H9 (cell line): ENCODE measurements around the gene ARPC4. TPM values are rescaled to one million over a fixed set of nuclear protein-coding genes. Genes with fewer than 3 reads are reported as not detected.

Source experiments
- DNase-seq: peaks from one replicate; pipeline ENCODE4 v3.0.0-alpha.2; 2017
- H2AFZ ChIP-seq: one replicate; pipeline ENCODE4 v1.6.1; 2013; ENCODE audit warnings: mild to moderate bottlenecking, low read length, control low read depth, moderate library complexity
- H2AK5ac ChIP-seq: 2 replicates; pipeline ENCODE4 v1.6.1; 2013; ENCODE audit warnings: low read length, control low read depth, mixed read lengths; ENCODE audit not compliant: insufficient read length
- H2BK120ac ChIP-seq: one replicate; pipeline ENCODE4 v1.6.1; 2013; ENCODE audit warnings: low read depth, mild to moderate bottlenecking, low read length, control low read depth, inconsistent platforms; ENCODE audit not compliant: poor library complexity, severe bottlenecking
- H2BK12ac ChIP-seq: 2 replicates; pipeline ENCODE4 v1.6.1; 2013; ENCODE audit warnings: low read length, control low read depth, mixed read lengths, low read depth; ENCODE audit not compliant: insufficient read length
- H2BK15ac ChIP-seq: 2 replicates; pipeline ENCODE4 v1.6.1; 2013; ENCODE audit warnings: low read depth, low read length, control low read depth
- H2BK20ac ChIP-seq: one replicate; pipeline ENCODE4 v1.6.1; 2013; ENCODE audit warnings: low read depth, mild to moderate bottlenecking, low read length, control low read depth, inconsistent platforms; ENCODE audit not compliant: poor library complexity, severe bottlenecking
- H2BK5ac ChIP-seq: 2 replicates; pipeline ENCODE4 v1.6.1; 2013; ENCODE audit warnings: low read length, control low read depth, mixed read lengths; ENCODE audit not compliant: insufficient read length
- H3K14ac ChIP-seq: 2 replicates; pipeline ENCODE4 v1.6.1; 2013; ENCODE audit warnings: low read length, control low read depth; ENCODE audit not compliant: insufficient read depth
- H3K18ac ChIP-seq: 2 replicates; pipeline ENCODE4 v1.6.1; 2013; ENCODE audit warnings: low read depth, mild to moderate bottlenecking, mixed read lengths, low read length, control low read depth; ENCODE audit not compliant: insufficient read length
- H3K23ac ChIP-seq: 2 replicates; pipeline ENCODE4 v1.6.1; 2013; ENCODE audit warnings: low read length, control low read depth, mixed read lengths, low read depth; ENCODE audit not compliant: insufficient read length
- H3K23me2 ChIP-seq: 2 replicates; pipeline ENCODE4 v1.6.1; 2013; ENCODE audit warnings: low read depth, mild to moderate bottlenecking, mixed read lengths, low read length, control low read depth; ENCODE audit not compliant: insufficient read length, poor library complexity, severe bottlenecking
- H3K27ac ChIP-seq: 2 replicates; pipeline ENCODE4 v1.5.1; 2013; ENCODE audit warnings: low read length, control low read depth, mixed read lengths, low read depth; ENCODE audit not compliant: insufficient read length
- H3K27me3 ChIP-seq: 2 replicates; pipeline ENCODE4 v1.6.1; 2013; ENCODE audit warnings: low read length, control low read depth, inconsistent platforms; ENCODE audit not compliant: insufficient read depth
- H3K4ac ChIP-seq: 2 replicates; pipeline ENCODE4 v1.6.1; 2013; ENCODE audit warnings: low read depth, mild to moderate bottlenecking, control low read depth, inconsistent platforms, low read length, moderate library complexity
- H3K4me1 ChIP-seq: 2 replicates; pipeline ENCODE4 v1.6.1; 2013; ENCODE audit warnings: low read length, control low read depth, inconsistent platforms; ENCODE audit not compliant: insufficient read depth
- H3K4me2 ChIP-seq: 2 replicates; pipeline ENCODE4 v1.6.1; 2013; ENCODE audit warnings: low read length, control low read depth, mixed read lengths; ENCODE audit not compliant: insufficient read length, insufficient read depth
- H3K56ac ChIP-seq: 2 replicates; pipeline ENCODE4 v1.6.1; 2013; ENCODE audit warnings: low read depth, mild to moderate bottlenecking, mixed read lengths, low read length, control low read depth; ENCODE audit not compliant: insufficient read length
- H3K79me1 ChIP-seq: 2 replicates; pipeline ENCODE4 v1.6.1; 2013; ENCODE audit warnings: low read depth, mild to moderate bottlenecking, moderate library complexity, low read length, control low read depth, inconsistent platforms; ENCODE audit not compliant: insufficient read depth, poor library complexity, severe bottlenecking
- H3K79me2 ChIP-seq: 2 replicates; pipeline ENCODE4 v1.6.1; 2013; ENCODE audit warnings: low read length, control low read depth, inconsistent platforms; ENCODE audit not compliant: insufficient read depth
- H3K9ac ChIP-seq: 2 replicates; pipeline ENCODE4 v1.6.1; 2013; ENCODE audit warnings: low read length, control low read depth, mixed read lengths; ENCODE audit not compliant: insufficient read length; ENCODE audit errors: extremely low read depth
- H3K9me3 ChIP-seq: one replicate; pipeline ENCODE4 v1.6.1; 2013; ENCODE audit warnings: low read depth, low read length, inconsistent platforms; ENCODE audit not compliant: control insufficient read depth
- H3T11ph ChIP-seq: one replicate; pipeline ENCODE4 v1.6.1; 2013; ENCODE audit warnings: mild to moderate bottlenecking, low read length, control low read depth, inconsistent platforms
- H4K20me1 ChIP-seq: one replicate; pipeline ENCODE4 v1.6.1; 2013; ENCODE audit not compliant: control insufficient read depth, insufficient read length, insufficient read depth
- H4K5ac ChIP-seq: 2 replicates; pipeline ENCODE4 v1.6.1; 2013; ENCODE audit warnings: low read depth, mild to moderate bottlenecking, mixed read lengths, low read length, control low read depth; ENCODE audit not compliant: insufficient read length
- H4K8ac ChIP-seq: replicated peaks from 2 replicates; pipeline ENCODE4 v1.6.1; 2013; ENCODE audit warnings: low read length, control low read depth, mixed read lengths, low read depth; ENCODE audit not compliant: insufficient read length
- H4K91ac ChIP-seq: 2 replicates; pipeline ENCODE4 v1.6.1; 2013; ENCODE audit warnings: low read depth, mild to moderate bottlenecking, moderate library complexity, mixed read lengths, low read length, control low read depth; ENCODE audit not compliant: insufficient read length
- H3K27ac Mint-ChIP-seq, 3 experiments: 2 replicates in 2 of 3; 3 replicates in 1 of 3; pipeline ENCODE4 v1.8.0; 2020 to 2021; ENCODE audit warnings: mixed read lengths in 3 of 3, mild to moderate bottlenecking in 1 of 3, moderate library complexity in 1 of 3
- H3K27me3 Mint-ChIP-seq: 2 replicates; pipeline ENCODE4 v1.8.0; 2021; ENCODE audit warnings: low read depth, mild to moderate bottlenecking, moderate library complexity, mixed read lengths
- H3K36me3 Mint-ChIP-seq, 3 experiments: 2 replicates in 2 of 3; 3 replicates in 1 of 3; pipeline ENCODE4 v1.8.0; 2020 to 2021; ENCODE audit warnings: low read depth in 3 of 3, mixed read lengths in 3 of 3; ENCODE audit not compliant: insufficient read depth in 1 of 3
- H3K4me1 Mint-ChIP-seq, 2 experiments: 2 replicates each; pipeline ENCODE4 v1.8.0; 2020; ENCODE audit warnings: mixed read lengths in 2 of 2
- H3K4me3 Mint-ChIP-seq, 2 experiments: 2 replicates in 1 of 2; 3 replicates in 1 of 2; pipeline ENCODE4 v1.8.0; 2020 to 2021; ENCODE audit warnings: mild to moderate bottlenecking in 2 of 2, mixed read lengths in 2 of 2, moderate library complexity in 1 of 2
- H3K9me3 Mint-ChIP-seq, 2 experiments: 2 replicates in 1 of 2; 3 replicates in 1 of 2; pipeline ENCODE4 v1.8.0; 2020; ENCODE audit warnings: mild to moderate bottlenecking in 2 of 2, mixed read lengths in 2 of 2, moderate library complexity in 1 of 2
- WGBS: extraction: QIAGEN DNeasy Blood & Tissue Kit; methylation state at CpG from one replicate; pipeline ENCODE4 v1.1.7; 2013; ENCODE audit warnings: missing lambda C conversion rate, low lambda C conversion rate, mixed read lengths; ENCODE audit not compliant: insufficient read length; ENCODE audit errors: extremely low coverage; 5-methylcytosine and 5-hydroxymethylcytosine counted together
- total RNA-seq: library from RNA; stranded (reverse); gene quantifications from 2 replicates; pipeline ENCODE4 v1.2.1, GENCODE V29; 2021
- TF ChIP-seq, protein P1 (sequence below): fragments of 200-600 bp; sonication (generic); conservative IDR thresholded peaks from 3 replicates; pipeline ENCODE4 v1.8.0; 2021; ENCODE audit warnings: antibody characterized with exemption, mild to moderate bottlenecking

ARPC4 gene
- total RNA-seq, 1 experiment from 2014 or later, result 161 TPM

DNA sequence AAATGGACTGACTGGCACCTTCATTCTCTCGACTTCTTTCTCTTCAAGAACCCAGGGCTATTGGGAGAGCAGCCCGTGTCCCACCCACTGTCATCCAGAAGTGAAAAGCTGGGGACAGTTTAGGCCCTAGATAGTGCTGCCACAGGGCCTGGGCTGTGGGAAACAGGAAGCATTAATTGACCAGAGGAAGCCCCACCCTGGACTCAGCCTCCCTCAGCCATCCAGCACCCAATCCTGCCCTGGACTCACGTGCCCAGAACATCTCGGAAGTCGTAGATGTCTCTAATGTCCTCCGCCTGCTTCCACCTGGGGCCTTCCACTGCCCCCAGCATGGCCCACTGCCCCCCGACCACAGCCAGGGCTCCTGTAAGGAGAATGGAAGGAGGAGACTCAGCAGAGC, 25.5 kb upstream of the ARPC4 start:
- no peaks in the 10 kb centered on the region for H3K79me2 ChIP-seq
- no peaks in the 10 kb centered on the region for H3K23me2 ChIP-seq
- no peaks in the 10 kb centered on the region for H3K4me1 ChIP-seq
- no peak overlapping the region for H2AK5ac ChIP-seq
- no peak overlapping the region for H3K18ac ChIP-seq
- no CpG with 5 or more reads among the region's 7 CpGs for WGBS
- H2BK12ac ChIP-seq, result no peak overlapping the region
- Mint-ChIP-seq H3K36me3 (peaks cover 0 to 16% (median 2%) of the 10 kb centered on the region in 3 experiments; a peak in 3 of 7 replicates), H3K4me3 (no peak overlapping the region), H3K4me1 (peaks cover 21 to 32% of the 10 kb centered on the region in 2 experiments), H3K9me3 (no peaks in the 10 kb centered on the region), H3K27ac (no peak overlapping the region; a peak in 1 of 7 replicates), H3K27me3 (peaks cover 50% of the 10 kb centered on the region)
- TF ChIP-seq, protein P1, sequence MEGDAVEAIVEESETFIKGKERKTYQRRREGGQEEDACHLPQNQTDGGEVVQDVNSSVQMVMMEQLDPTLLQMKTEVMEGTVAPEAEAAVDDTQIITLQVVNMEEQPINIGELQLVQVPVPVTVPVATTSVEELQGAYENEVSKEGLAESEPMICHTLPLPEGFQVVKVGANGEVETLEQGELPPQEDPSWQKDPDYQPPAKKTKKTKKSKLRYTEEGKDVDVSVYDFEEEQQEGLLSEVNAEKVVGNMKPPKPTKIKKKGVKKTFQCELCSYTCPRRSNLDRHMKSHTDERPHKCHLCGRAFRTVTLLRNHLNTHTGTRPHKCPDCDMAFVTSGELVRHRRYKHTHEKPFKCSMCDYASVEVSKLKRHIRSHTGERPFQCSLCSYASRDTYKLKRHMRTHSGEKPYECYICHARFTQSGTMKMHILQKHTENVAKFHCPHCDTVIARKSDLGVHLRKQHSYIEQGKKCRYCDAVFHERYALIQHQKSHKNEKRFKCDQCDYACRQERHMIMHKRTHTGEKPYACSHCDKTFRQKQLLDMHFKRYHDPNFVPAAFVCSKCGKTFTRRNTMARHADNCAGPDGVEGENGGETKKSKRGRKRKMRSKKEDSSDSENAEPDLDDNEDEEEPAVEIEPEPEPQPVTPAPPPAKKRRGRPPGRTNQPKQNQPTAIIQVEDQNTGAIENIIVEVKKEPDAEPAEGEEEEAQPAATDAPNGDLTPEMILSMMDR, result no peak
- no peak overlapping the region for H4K8ac ChIP-seq
- H2BK20ac ChIP-seq, result no peak overlapping the region
- no peak overlapping the region for H3K27ac ChIP-seq
- no peaks in the 10 kb centered on the region for H3K9me3 ChIP-seq
- no peak overlapping the region for H4K5ac ChIP-seq
- no peak overlapping the region for H3K23ac ChIP-seq
- no peak overlapping the region for H3K56ac ChIP-seq
- no peaks in the 10 kb centered on the region; the same call in 1 of the 2 replicates for H3K27me3 ChIP-seq
- H2BK120ac ChIP-seq, result no peak overlapping the region
- no peaks in the 10 kb centered on the region for H3K79me1 ChIP-seq
- H2AFZ ChIP-seq, result no peak overlapping the region
- H3K4me2 ChIP-seq, result no peak overlapping the region
- no peak overlapping the region for H2BK5ac ChIP-seq
- no peak for DNase-seq
- no peaks in the 10 kb centered on the region for H4K20me1 ChIP-seq
- no peak overlapping the region for H3T11ph ChIP-seq
- H3K14ac ChIP-seq, result no peak overlapping the region
- H4K91ac ChIP-seq, result no peak overlapping the region
- H3K4ac ChIP-seq, result no peak overlapping the region
- no peak overlapping the region for H3K9ac ChIP-seq
- H2BK15ac ChIP-seq, result no peak overlapping the region
